NOMO-1 treated with dmso at 0.1 percent for 144 hours (cell line): ENCODE results near the gene HK3.

Experiments
- DNase-seq: peaks from one replicate; lab custom pipeline; 2025; ENCODE audit not compliant: unreplicated experiment; lab: John Stamatoyannopoulos, UW

HK3 gene

GRCh38 chr5:176851871-176852658 is 47.1 kb downstream of the HK3 start:
- no peak for DNase-seq

- DNase-seq = no peak
These were observed 47.8 kb downstream of the HK3 start for GRCh38 chr5:176851380-176851779.

GRCh38 chr5:176850371-176851245 is 48.5 kb downstream of the HK3 start:
- no peak for DNase-seq

- DNase-seq = no peak
These were observed 49.4 kb downstream of the HK3 start for GRCh38 chr5:176849611-176850227.

- DNase-seq = no peak
These were observed 50.5 kb downstream of the HK3 start for GRCh38 chr5:176848651-176849050.

- DNase-seq = no peak
These were observed 51.3 kb downstream of the HK3 start for GRCh38 chr5:176847726-176848290.

GRCh38 chr5:176847148-176847547 is 52.0 kb downstream of the HK3 start:
- DNase-seq = no peak

GRCh38 chr5:176846335-176847140 is 52.6 kb downstream of the HK3 start:
- DNase-seq = no peak

GRCh38 chr5:176845392-176845713 is 53.8 kb downstream of the HK3 start:
- DNase-seq = no peak

- no peak for DNase-seq
These were observed 54.3 kb downstream of the HK3 start for GRCh38 chr5:176844706-176845391.

GRCh38 chr5:176844281-176844680 is 54.9 kb downstream of the HK3 start:
- DNase-seq = no peak

GRCh38 chr5:176843673-176844072 is 55.5 kb downstream of the HK3 start:
- DNase-seq = no peak

- DNase-seq = peak; percentile 51
These were observed 61.4 kb downstream of the HK3 start for GRCh38 chr5:176837707-176838115.

- DNase-seq = no peak
These were observed 62.1 kb downstream of the HK3 start for GRCh38 chr5:176836811-176837706.

GRCh38 chr5:176835918-176836317 is 63.2 kb downstream of the HK3 start:
- DNase-seq = no peak

GRCh38 chr5:176833286-176833685 is 65.9 kb downstream of the HK3 start:
- no peak for DNase-seq

GRCh38 chr5:176832162-176832561 is 67.0 kb downstream of the HK3 start:
- DNase-seq = no peak

GRCh38 chr5:176831425-176831824 is 67.7 kb downstream of the HK3 start:
- DNase-seq = no peak

GRCh38 chr5:176830995-176831423 is 68.1 kb downstream of the HK3 start:
- DNase-seq = no peak
